Measurements from ENCODE around the gene DENND2D. TPM values are rescaled to one million over a fixed set of nuclear protein-coding genes. Genes with fewer than 3 reads are reported as not detected.
"Not testable (repeated sequence)": the region's sequence is repeated elsewhere in the genome, so short reads cannot be mapped to it uniquely, and the experiment has no call there.

DENND2D gene
- total RNA-seq, 1 donor from 2014 or later: 0.18 TPM

DNA sequence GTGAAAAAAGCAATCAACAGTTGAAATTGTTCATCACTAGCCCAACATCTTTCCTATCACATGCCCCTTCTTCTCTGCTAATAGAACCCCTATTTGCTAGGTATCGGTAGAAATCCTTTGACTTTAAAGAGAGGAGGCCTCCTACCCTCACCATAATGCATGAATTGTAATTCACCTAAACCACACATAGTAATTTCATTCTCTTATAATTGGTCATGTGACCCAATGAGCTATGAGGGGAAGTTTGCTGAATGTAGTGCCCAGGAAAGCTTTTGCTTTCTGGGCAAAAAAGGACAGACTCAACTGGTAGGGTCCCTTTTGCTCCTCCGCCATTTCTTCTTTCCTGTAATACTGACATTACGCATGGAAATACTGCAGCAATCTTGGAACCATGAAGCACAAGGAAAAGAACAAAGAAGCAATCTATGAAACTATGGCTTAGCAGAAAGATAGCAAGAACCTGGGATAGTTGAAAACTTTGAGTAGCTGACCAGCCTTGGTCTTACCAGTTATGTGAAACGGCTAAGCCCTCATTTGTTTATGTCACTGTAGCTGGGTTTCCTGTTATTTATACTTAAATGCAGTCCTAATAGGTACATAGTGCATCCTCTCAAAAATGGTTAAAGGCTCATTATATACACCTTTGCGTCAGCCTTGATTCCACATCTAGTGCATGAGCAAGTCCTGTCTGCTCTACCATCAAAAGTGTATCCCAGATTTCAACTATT, 16.9 kb upstream of the DENND2D start:
- peaks cover 34% of the 10 kb centered on the region for H3K4me1 Mint-ChIP-seq (ENCODE audit: low read depth, unreplicated experiment)
- no peaks in the 10 kb centered on the region for H3K27me3 Mint-ChIP-seq (ENCODE audit: low read depth, unreplicated experiment)
- Histone ChIP-seq H3K79me2 (ENCODE audit: insufficient read depth, low read length) (no peaks in the 10 kb centered on the region), H3K9ac (ENCODE audit: low read length) (no peak overlapping the region), H3K4me1 (ENCODE audit: insufficient read depth, low read length) (peaks cover 6% of the 10 kb centered on the region), H2AFZ (ENCODE audit: low read depth, low read length) (no peak overlapping the region), H3K36me3 (ENCODE audit: insufficient read depth, low read length) (no peaks in the 10 kb centered on the region), H3K4me3 (ENCODE audit: insufficient read depth, low read depth, low read length) (no peak overlapping the region), H3K27ac (ENCODE audit: low read depth, low read length) (no peak overlapping the region), H4K20me1 (ENCODE audit: insufficient read depth, low read length) (no peaks in the 10 kb centered on the region), H3K27me3 (ENCODE audit: insufficient read depth, low read length) (peaks cover 3% of the 10 kb centered on the region), H3K4me2 (ENCODE audit: low read length) (no peak overlapping the region), H3K9me3 (ENCODE audit: insufficient read depth, low read depth, low read length) (no peaks in the 10 kb centered on the region)
- no peak for FAIRE-seq
- no peak overlapping the region for H3K27ac Mint-ChIP-seq (ENCODE audit: unreplicated experiment)
- H3K36me3 Mint-ChIP-seq (ENCODE audit: low read depth, unreplicated experiment): peaks cover 2% of the 10 kb centered on the region
- no peak overlapping the region for H3K4me3 Mint-ChIP-seq (ENCODE audit: unreplicated experiment)
- no peak for DNase-seq (ENCODE audit: low read depth)
- no peak for TF ChIP-seq EZH2 (IDR thresholded peaks at IDR 0.05; ENCODE audit: insufficient read depth, low read length)
- TF ChIP-seq, protein P1, sequence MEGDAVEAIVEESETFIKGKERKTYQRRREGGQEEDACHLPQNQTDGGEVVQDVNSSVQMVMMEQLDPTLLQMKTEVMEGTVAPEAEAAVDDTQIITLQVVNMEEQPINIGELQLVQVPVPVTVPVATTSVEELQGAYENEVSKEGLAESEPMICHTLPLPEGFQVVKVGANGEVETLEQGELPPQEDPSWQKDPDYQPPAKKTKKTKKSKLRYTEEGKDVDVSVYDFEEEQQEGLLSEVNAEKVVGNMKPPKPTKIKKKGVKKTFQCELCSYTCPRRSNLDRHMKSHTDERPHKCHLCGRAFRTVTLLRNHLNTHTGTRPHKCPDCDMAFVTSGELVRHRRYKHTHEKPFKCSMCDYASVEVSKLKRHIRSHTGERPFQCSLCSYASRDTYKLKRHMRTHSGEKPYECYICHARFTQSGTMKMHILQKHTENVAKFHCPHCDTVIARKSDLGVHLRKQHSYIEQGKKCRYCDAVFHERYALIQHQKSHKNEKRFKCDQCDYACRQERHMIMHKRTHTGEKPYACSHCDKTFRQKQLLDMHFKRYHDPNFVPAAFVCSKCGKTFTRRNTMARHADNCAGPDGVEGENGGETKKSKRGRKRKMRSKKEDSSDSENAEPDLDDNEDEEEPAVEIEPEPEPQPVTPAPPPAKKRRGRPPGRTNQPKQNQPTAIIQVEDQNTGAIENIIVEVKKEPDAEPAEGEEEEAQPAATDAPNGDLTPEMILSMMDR (IDR thresholded peaks at IDR 0.05; ENCODE audit: insufficient read depth, low read depth, low read length): no peak
- H3K9me3 Mint-ChIP-seq (ENCODE audit: unreplicated experiment): peaks cover 6% of the 10 kb centered on the region

DNA sequence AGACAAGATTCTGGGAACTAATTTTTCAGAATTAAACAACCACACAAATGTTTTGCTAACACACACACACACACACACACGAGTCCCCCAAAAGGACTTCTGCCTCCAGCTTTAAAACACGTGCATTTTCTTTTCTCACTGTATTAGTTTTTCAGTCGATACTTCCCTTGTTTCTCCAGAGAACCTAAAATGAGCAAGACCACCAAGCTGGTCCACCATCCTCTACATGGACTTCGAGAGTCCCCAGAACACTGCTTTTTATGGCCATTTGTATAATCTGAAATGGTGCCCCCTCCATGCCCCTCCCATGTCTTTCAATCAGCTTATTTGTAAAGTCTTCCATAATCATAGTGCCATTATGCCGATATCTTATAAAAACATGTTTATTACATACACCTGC, 16.3 kb upstream of the DENND2D start:
- Histone ChIP-seq H3K4me1 (ENCODE audit: insufficient read depth, low read length) (peaks cover 5% of the 10 kb centered on the region), H3K36me3 (ENCODE audit: insufficient read depth, low read length) (no peaks in the 10 kb centered on the region), H3K4me2 (ENCODE audit: low read length) (no peak overlapping the region), H3K27ac (ENCODE audit: low read depth, low read length) (no peak overlapping the region), H3K9me3 (ENCODE audit: insufficient read depth, low read depth, low read length) (no peaks in the 10 kb centered on the region), H3K4me3 (ENCODE audit: insufficient read depth, low read depth, low read length) (no peak overlapping the region), H3K79me2 (ENCODE audit: insufficient read depth, low read length) (no peaks in the 10 kb centered on the region), H4K20me1 (ENCODE audit: insufficient read depth, low read length) (no peaks in the 10 kb centered on the region), H3K9ac (ENCODE audit: low read length) (no peak overlapping the region), H3K27me3 (ENCODE audit: insufficient read depth, low read length) (peaks cover 3% of the 10 kb centered on the region), H2AFZ (ENCODE audit: low read depth, low read length) (no peak overlapping the region)
- peaks cover 6% of the 10 kb centered on the region for H3K9me3 Mint-ChIP-seq (ENCODE audit: unreplicated experiment)
- H3K27me3 Mint-ChIP-seq (ENCODE audit: low read depth, unreplicated experiment): no peaks in the 10 kb centered on the region
- no peak for TF ChIP-seq EZH2 (IDR thresholded peaks at IDR 0.05; ENCODE audit: insufficient read depth, low read length)
- TF ChIP-seq, protein P1 (IDR thresholded peaks at IDR 0.05; ENCODE audit: insufficient read depth, low read depth, low read length): no peak
- DNase-seq (ENCODE audit: low read depth): no peak
- H3K36me3 Mint-ChIP-seq (ENCODE audit: low read depth, unreplicated experiment): peaks cover 2% of the 10 kb centered on the region
- H3K4me1 Mint-ChIP-seq (ENCODE audit: low read depth, unreplicated experiment): peaks cover 30% of the 10 kb centered on the region
- no peak overlapping the region for H3K27ac Mint-ChIP-seq (ENCODE audit: unreplicated experiment)
- no peak for FAIRE-seq
- H3K4me3 Mint-ChIP-seq (ENCODE audit: unreplicated experiment): no peak overlapping the region

DNA sequence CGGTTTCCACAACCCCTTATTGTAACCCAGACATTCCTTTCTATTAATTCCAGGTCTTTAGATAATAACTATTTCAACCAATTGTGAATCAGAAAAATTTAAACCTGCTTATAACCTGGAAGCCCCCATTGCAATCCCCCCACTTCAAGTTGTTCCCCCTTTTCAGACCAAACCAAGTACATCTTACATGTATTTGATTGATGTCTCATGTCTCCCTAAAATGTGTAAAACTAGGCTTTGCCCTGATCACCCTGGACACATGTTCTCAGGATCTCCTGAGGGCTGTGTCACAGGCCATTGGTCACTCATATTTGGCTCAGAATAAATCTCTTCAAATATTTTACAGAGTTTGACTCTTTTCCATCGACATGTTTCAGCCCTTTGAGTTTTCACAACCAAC, 14.8 kb upstream of the DENND2D start:
- Mint-ChIP-seq H3K4me1 (ENCODE audit: low read depth, unreplicated experiment) (peaks cover 26% of the 10 kb centered on the region), H3K27ac (ENCODE audit: unreplicated experiment) (peak overlapping the region; percentile 76)
- not testable (repeated sequence) for DNase-seq (ENCODE audit: low read depth); H3K9ac ChIP-seq (ENCODE audit: low read length); FAIRE-seq; H3K27ac ChIP-seq (ENCODE audit: low read depth, low read length); H3K79me2 ChIP-seq (ENCODE audit: insufficient read depth, low read length); H3K4me3 Mint-ChIP-seq (ENCODE audit: unreplicated experiment); H3K4me3 ChIP-seq (ENCODE audit: insufficient read depth, low read depth, low read length); H2AFZ ChIP-seq (ENCODE audit: low read depth, low read length); H3K4me2 ChIP-seq (ENCODE audit: low read length); H3K9me3 Mint-ChIP-seq (ENCODE audit: unreplicated experiment); H3K27me3 Mint-ChIP-seq (ENCODE audit: low read depth, unreplicated experiment); H4K20me1 ChIP-seq (ENCODE audit: insufficient read depth, low read length); H3K27me3 ChIP-seq (ENCODE audit: insufficient read depth, low read length); H3K36me3 Mint-ChIP-seq (ENCODE audit: low read depth, unreplicated experiment); H3K4me1 ChIP-seq (ENCODE audit: insufficient read depth, low read length); H3K9me3 ChIP-seq (ENCODE audit: insufficient read depth, low read depth, low read length); H3K36me3 ChIP-seq (ENCODE audit: insufficient read depth, low read length)

Data from astrocyte (in vitro differentiated cells and primary cell).